Activated naive CD8-positive, alpha-beta T cell treated with anti-CD3 and anti-CD28 coated beads for 36 hours (primary cell): ENCODE results near the gene BORCS8. TPM values are rescaled to one million over a fixed set of nuclear protein-coding genes. Genes with fewer than 3 reads are reported as not detected.

ENCODE experiments used
- DNase-seq: peaks from one replicate; pipeline ENCODE4 v3.0.0; 2021
- H3K27ac Mint-ChIP-seq: one replicate; pipeline ENCODE4 v1.8.0; 2022; ENCODE audit warnings: mild to moderate bottlenecking, moderate library complexity, mixed read lengths
- H3K27me3 Mint-ChIP-seq: one replicate; pipeline ENCODE4 v1.8.0; 2022; ENCODE audit warnings: mild to moderate bottlenecking, mixed read lengths
- H3K36me3 Mint-ChIP-seq: one replicate; pipeline ENCODE4 v1.8.0; 2021; ENCODE audit warnings: mild to moderate bottlenecking, mixed read lengths
- H3K4me1 Mint-ChIP-seq: one replicate; pipeline ENCODE4 v1.8.0; 2021; ENCODE audit warnings: mixed read lengths
- H3K4me3 Mint-ChIP-seq: one replicate; pipeline ENCODE4 v1.8.0; 2022; ENCODE audit warnings: mild to moderate bottlenecking, moderate library complexity, mixed read lengths
- H3K9me3 Mint-ChIP-seq: one replicate; pipeline ENCODE4 v1.8.0; 2022; ENCODE audit warnings: mixed read lengths
- total RNA-seq, 2 experiments: library from RNA; stranded (reverse); gene quantifications; one replicate each; pipeline ENCODE4 v1.2.3, GENCODE V29; 2021

Gene BORCS8
- total RNA-seq, 2 experiments from 2014 or later: 29.8 to 31.1 TPM

- peaks cover 30% of the 10 kb centered on the region for H3K36me3 Mint-ChIP-seq
- H3K9me3 Mint-ChIP-seq: peaks cover 6% of the 10 kb centered on the region
- H3K4me3 Mint-ChIP-seq: no peak overlapping the region
- no peak overlapping the region for H3K27ac Mint-ChIP-seq
- no peaks in the 10 kb centered on the region for H3K27me3 Mint-ChIP-seq
- peaks cover 27% of the 10 kb centered on the region for H3K4me1 Mint-ChIP-seq
- peak; percentile 43 for DNase-seq
Measured at GRCh38 chr19:19134687-19135158, 57.2 kb downstream of the BORCS8 start.

GRCh38 chr19:19133985-19134384 is 58.0 kb downstream of the BORCS8 start:
- H3K36me3 Mint-ChIP-seq: peaks cover 35% of the 10 kb centered on the region
- H3K4me3 Mint-ChIP-seq: no peak overlapping the region
- DNase-seq: no peak
- peaks cover 26% of the 10 kb centered on the region for H3K4me1 Mint-ChIP-seq
- H3K27ac Mint-ChIP-seq: no peak overlapping the region
- no peaks in the 10 kb centered on the region for H3K27me3 Mint-ChIP-seq
- peaks cover 6% of the 10 kb centered on the region for H3K9me3 Mint-ChIP-seq

DNA sequence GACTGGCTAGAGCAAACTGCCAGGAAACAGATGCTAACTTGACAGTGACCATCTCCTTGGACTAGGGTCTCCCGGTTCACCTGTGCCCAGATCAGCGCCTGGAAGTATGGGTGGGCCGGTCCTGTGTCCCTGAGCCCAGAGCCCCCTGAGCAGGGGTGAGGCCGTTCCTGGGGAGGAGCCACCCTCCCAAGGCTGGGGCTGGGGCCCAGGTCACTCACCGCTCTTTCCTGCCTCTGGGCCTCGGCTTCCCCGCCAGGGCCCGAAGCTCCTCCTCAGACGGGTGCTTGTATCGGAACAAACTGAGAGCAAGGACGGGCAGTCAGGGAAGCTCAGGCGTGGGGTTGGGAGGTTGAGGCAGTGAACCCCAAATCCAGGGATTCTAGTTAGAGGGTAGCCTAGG is 59.0 kb downstream of the BORCS8 start:
- Mint-ChIP-seq H3K4me1 (peaks cover 16% of the 10 kb centered on the region), H3K9me3 (peaks cover 6% of the 10 kb centered on the region), H3K36me3 (peaks cover 40% of the 10 kb centered on the region), H3K4me3 (no peak overlapping the region), H3K27me3 (no peaks in the 10 kb centered on the region), H3K27ac (no peak overlapping the region)
- no peak for DNase-seq

GRCh38 chr19:19131989-19132388 is 60.0 kb downstream of the BORCS8 start:
- Mint-ChIP-seq H3K27me3 (no peaks in the 10 kb centered on the region), H3K36me3 (peaks cover 42% of the 10 kb centered on the region), H3K9me3 (peaks cover 6% of the 10 kb centered on the region), H3K27ac (no peak overlapping the region), H3K4me3 (no peak overlapping the region), H3K4me1 (peaks cover 6% of the 10 kb centered on the region)
- DNase-seq: no peak

Other genes starting within 250 kb of the BORCS8 start
- gene SUGP2, start 158.6 kb downstream of the BORCS8 start, total RNA-seq: 10 to 100 TPM; 74.2 to 81.8 TPM
- gene ARMC6, start 158.5 kb downstream of the BORCS8 start, total RNA-seq: 10 to 100 TPM; 51.3 to 54.0 TPM
- 10 to 100 TPM in 1 of 2 experiments, 1 to 10 TPM in 1; 8.0 to 10.3 TPM for gene SLC25A42, start 128.2 kb downstream of the BORCS8 start, total RNA-seq
- gene TMEM161A, start 53.7 kb downstream of the BORCS8 start, total RNA-seq: 10 to 100 TPM; 24.2 to 25.8 TPM
- 1 to 10 TPM; 1.6 to 2.3 TPM for gene MEF2B, start 21.9 kb downstream of the BORCS8 start, total RNA-seq
- 10 to 100 TPM; 84.6 to 85.4 TPM for gene RFXANK, start 106 bp upstream of the BORCS8 start, total RNA-seq
- gene NR2C2AP, start 11.3 kb upstream of the BORCS8 start, total RNA-seq: 10 to 100 TPM; 46.0 to 47.6 TPM
- gene NCAN, start 19.8 kb upstream of the BORCS8 start, total RNA-seq: not detected
- not detected for gene TM6SF2, start 81.1 kb upstream of the BORCS8 start, total RNA-seq
- 10 to 100 TPM; 58.2 to 59.4 TPM for gene SUGP1, start 128.4 kb upstream of the BORCS8 start, total RNA-seq
- 10 to 100 TPM; 39.5 to 39.9 TPM for gene MAU2, start 128.7 kb upstream of the BORCS8 start, total RNA-seq
- 100 to 1,000 TPM; 196 to 202 TPM for gene GATAD2A, start 213.5 kb upstream of the BORCS8 start, total RNA-seq